Stimulated activated CD4-positive, alpha-beta T cell treated with anti-CD3 and anti-CD28 coated beads, TNF-alpha, amount 100 ng/mL, for 48 hours (primary cell): ENCODE data around the gene KCTD14.
"Not testable (repeated sequence)": the region's sequence is repeated elsewhere in the genome, so short reads cannot be mapped to it uniquely, and the experiment has no call there.

Experiments used
- DNase-seq, 3 donors: peaks; one replicate each; pipeline ENCODE4 v3.0.0-alpha.2; 2020; ENCODE audit warnings: low read depth in 3 of 3

KCTD14 gene, protein sequence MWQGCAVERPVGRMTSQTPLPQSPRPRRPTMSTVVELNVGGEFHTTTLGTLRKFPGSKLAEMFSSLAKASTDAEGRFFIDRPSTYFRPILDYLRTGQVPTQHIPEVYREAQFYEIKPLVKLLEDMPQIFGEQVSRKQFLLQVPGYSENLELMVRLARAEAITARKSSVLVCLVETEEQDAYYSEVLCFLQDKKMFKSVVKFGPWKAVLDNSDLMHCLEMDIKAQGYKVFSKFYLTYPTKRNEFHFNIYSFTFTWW

DNA sequence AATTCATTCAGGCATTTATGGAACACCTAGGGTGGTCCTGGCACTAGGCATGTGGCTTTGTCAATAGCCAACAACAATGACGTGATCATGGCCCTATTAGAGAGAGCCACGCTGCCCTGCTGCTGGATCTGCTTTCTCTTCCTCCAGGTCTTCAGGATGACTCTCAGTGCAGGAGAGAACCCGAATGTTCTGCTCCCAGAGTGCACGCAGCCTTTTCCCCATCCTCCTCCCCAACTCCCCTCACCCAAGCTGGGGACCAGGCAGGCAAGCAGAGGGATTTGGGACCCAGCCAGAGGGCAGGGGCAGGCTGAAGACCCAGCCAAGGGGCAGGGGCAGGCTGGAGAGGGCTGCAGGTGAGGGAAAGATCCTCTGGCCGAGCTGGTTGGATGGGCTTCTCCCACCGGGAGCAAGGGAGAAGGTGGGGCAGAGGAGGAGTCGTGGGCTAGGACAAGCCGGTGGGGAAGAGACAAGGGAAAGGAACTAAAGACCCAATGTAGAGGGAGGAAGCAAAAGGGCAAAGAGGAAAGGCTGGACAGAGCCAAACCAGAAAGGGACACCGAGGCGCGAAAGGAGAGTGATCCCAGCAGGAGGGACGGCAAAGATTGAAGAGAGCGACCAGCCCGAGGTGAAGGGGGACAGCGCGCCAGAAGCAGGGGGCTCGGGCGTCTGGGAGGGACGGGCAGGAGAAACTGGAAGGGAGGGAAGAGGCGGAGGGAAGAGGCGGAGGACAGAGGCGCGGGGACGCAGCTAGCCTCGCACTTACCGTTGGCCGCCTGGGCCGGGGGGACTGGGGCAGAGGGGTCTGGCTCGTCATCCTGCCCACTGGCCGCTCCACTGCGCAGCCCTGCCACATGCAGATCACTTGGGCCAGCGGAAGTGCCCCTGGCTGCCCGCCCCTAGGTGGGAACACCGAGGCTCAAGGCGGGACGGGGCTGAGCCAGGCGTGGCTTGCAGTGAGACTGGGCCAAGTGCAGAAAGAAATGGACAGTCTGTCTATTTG is at the start of gene KCTD14:
Gene KCTD14, minus strand, starts transcription at position 880 of the 1,000 bp plus-strand sequence. Its CDS starts 27 bp downstream, at position 853.
- no peak for DNase-seq

DNA sequence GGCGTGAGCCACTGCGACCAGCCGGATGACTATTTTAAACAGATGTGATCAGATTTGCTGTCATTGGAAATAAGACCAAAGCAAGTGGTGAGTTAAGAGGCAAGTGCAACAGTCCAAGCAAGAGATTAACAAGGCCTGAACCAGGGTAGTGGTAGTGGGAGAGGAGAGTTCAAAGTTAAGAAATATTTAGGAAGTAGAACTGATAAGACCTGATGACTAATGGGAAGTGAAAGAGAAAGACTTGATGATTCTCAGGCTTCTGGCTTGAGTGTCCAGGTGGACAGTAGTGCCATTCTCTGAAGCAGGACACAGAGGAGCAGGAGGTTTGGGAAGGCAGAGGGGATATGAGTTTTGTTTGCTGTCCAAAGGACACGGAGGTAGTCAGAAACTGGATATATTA is 49.4 kb upstream of the KCTD14 start:
- DNase-seq: no peak

DNA sequence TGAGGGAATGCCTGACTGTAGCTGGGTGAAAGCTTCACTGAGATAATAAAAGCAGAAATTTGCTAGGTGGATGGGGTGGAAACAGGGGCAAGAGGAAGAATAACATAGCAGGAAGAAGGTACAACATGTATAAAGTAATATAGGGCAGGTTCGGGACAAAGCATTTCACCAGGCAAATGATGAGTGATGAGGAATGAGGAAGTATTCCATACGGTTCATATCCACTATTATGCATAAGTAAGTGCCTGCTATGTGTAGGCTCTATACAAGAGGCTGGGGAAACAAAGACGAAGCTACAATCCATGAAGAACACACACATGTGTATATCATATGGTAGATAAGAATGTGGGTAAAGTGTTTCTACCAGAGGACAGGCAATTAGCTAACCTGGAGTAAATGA is 48.6 kb upstream of the KCTD14 start:
- no peak for DNase-seq

DNA sequence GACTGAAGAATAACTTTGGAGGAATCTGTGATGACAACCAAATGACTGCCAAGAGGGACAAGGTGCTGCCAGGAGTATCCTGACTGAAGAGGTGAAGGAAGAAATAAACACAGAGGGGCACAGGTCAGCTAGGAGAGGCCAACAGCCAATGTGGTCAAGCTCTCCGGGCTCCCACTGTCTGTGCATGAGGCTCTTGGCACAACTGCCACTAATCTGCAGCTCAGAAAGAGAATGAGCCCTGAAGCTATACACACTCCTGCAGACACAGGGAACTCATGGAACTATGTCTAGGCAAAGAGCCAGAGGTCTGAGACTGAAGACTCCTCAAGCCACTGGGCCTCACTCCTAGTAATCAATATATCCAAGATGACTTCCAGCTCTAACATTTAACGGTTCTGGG is 47.5 kb upstream of the KCTD14 start:
- DNase-seq: no peak

DNA sequence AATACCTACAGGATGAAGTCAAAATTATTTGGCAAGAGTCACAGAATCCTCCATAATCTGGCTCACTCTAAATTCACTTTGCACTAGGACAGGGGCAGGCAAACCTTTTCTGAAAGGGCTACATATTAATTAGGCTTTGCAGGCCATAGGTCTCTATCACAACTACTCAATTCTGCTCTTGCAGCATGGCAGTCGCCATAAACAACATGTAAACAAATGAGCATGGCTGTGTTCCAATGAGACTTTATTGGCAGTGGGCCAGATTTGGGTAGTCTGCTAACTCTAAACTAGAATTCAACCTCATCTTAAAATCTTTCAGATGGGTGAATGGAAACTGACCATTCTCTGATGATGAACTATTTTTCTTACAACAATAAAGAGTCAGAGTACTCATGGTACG is 46.4 kb upstream of the KCTD14 start:
- DNase-seq: no peak

DNA sequence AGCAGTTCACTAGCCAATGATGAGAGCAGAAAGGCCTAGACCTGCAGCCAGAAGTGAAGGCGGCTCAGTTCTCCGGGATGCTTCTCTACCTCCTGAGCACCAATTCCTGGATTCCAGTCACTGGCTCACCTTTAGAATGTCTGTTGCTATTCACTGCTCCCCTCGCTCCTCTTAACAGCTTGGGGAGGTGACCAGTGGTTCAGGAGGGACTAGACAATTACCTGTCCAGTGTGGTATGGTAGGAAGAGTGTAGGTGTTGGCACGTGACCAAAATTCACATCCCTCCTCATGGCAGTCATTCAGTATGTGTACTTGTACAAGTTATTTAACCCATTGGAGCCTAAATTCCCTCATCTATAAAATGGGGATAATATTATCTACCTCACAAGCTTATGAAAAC is 44.6 kb upstream of the KCTD14 start:
- DNase-seq: no peak

DNA sequence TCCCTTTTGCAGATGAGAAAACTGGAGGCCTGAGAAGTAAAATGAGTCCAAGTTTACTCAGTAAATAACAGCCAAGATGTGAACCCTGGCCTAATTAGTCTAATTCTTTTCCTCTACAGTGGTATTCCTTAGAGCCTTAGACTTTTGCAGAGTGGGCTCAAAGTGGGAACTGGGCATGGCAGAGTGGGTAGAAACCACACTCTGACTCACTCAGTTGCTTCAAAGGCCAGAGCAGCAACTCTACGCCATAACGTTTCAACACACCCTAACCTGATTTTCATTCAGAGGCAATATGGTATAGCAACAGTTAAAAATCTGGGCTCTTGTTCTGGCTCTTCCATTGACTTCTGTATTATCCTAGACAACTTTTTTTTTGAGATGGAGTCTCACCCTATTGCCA is 43.4 kb upstream of the KCTD14 start:
- DNase-seq: no peak

DNA sequence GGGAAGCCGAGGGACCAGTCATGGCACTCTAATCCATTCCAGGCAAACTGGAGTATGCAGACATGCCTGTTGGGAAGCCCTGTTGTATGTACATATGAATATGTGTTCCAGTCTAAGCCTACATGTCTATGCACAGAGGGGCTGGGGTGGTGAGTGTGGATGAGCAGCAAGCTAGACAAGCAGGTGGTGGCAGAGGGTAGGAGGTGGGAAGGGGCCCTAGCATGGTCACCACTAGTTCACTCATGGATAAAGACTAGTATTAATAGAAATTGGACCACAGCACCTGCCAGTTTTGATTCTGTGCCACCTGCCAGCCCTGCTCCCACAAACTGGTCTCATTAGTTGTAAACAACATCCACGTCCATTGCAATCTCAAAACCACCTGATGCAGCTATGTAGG is 42.1 kb upstream of the KCTD14 start:
- DNase-seq: no peak

DNA sequence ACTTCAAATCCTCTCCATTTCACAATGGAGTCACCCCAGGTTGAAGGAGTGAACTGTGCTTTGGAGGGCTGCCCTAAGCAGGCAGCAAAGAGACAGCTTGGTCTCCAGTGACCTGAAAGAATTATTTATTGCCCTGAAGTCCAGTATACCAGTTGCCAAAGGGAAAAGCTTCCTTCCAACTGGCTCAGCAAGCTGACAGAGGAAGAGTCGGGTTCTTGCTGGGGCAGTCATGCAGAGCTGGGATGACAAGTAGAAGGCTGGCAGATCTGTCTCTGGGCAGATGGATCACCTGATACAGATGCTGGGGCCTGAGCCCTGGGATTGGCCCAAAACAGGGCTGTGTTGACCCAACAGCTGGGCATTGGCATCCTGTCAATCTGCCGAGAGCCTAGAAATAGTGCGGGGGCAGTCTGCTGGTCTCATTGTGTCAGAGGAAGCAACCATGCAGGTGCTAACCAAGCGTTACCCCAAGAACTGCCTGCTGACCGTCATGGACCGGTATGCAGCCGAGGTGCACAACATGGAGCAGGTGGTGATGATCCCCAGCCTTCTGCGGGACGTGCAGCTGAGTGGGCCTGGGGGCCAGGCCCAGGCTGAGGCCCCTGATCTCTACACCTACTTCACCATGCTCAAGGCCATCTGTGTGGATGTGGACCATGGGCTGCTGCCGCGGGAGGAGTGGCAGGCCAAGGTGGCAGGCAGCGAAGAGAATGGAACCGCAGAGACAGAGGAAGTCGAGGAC is 40.5 kb upstream of the KCTD14 start, which contains the start of gene THRSP:
Gene THRSP, plus strand, starts transcription at position 422 of the 742 bp plus-strand sequence. Its CDS starts 21 bp downstream, at position 443.
- no peak for DNase-seq

DNA sequence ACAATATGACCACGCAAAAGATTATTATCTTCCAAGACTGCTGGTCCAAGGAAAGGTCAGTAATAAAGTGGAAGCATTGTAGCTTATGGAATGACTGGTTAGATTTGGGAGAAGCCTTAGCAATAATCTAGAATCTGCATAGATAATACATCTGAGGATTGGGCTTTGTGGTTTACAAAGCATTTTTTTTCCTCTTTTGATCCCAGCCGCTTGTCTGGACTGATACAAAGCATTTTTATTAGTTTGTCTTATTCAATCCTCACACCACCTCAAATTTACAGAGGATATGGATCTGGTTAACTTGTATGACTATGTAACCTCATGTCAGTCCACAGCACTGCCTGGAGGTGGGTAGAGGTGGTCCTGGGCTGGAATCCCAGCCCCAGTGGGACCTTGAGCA is 39.6 kb upstream of the KCTD14 start:
- DNase-seq: no peak

DNA sequence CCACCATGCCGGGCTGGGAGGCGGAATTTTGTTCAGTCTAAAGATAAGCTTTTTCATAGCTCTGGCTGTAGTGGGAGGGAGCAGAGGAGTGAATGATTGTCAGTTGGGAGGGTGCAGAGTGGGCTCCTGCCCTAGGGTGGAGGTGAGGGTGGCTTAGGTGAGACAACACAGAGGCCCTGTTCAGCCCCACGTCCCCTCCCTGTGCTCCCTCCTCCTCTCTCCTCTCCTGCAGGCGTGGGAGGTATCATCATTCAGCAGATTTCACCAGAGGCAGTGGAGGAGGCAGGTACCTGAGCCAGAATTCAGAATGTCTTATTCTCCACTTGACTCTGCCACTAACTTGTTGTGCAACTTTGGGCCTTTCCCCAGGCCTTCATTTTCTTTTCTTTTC is 38.8 kb upstream of the KCTD14 start:
- DNase-seq: no peak

DNA sequence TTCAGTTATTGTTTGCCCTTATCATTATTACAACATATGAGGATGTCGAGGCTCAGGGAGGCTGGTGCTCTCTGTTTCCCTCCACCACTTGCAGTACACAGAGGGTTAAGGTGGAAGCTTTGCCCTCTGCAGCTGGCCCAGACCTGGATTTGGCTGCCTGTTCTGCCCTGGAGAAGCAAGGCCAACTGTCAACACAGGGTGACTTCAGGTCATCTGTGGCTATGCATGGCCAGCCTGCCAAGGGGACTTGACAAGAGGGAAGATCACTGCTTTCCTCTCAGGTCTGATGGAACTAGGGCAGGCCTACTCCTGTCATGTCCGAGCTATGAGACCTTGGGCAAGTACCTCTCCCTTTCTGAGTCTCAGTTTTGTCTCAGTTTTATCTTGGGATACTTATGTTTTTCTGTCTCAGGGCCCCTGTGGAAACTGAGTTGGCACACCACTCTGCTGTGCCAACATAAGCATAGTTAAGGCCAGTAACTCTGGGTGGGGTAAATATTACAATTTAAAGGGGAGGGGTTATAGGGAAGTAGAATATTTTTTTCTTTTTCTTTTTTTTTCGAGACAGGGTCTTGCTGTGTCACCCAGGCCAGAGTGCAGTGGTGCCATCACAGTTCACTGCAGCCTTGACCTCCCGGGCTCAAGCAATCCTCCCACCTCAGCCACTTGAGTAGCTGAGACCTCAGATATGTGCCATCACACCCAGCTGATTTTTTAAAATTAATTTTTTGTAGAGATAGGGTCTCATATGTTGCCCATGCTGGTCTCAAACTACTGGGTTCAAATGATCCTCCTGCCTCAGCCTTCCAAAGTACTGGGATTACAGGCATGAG is 38.2 kb upstream of the KCTD14 start:
- DNase-seq: no peak

DNA sequence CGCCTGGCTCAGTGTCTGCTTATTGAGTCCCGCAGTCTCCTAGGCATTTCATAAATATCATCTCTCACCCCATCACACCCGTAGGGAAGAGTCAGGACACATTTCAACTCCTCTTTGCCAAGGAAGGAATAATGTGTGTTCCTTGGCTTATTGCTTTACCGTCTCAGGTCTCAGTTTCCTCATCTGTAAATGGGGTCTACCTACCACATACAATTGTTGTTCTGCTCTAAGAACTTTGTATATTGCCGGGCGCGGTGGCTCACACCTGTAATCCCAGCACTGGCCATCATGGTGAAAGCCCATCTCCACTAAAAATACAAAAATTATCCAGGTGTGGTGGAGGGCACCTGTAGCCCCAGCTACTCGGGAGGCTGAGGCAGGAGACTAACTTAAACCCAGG is 37.5 kb upstream of the KCTD14 start:
- no peak for DNase-seq

DNA sequence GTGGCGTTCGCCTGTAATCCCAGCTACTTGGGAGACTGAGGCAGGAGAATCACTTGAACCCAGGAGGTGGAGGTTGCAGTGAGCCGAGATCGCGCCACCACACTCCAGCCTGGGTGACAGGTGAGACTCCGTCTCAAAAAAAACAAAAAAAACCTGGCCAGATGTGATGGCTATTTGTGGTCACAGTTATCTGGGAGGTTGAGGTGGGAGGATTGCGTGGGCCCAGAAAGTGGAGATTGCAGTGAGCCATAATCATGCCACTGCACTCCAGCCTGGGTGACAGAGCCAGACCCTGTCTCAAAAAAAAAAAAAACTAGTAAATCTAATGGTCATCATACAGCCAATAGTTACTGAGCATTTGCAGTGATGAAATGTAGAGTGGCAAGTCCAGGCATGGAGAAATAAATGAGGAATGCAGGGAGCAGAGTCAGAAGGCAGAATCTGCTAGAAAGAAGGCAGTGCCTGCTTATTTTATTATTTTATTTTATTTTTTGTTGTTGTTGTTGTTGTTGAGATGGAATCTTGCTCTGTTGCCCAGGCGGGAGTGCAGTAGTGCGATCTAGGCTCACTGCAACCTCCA is 36.8 kb upstream of the KCTD14 start:
- not testable (repeated sequence) for DNase-seq

DNA sequence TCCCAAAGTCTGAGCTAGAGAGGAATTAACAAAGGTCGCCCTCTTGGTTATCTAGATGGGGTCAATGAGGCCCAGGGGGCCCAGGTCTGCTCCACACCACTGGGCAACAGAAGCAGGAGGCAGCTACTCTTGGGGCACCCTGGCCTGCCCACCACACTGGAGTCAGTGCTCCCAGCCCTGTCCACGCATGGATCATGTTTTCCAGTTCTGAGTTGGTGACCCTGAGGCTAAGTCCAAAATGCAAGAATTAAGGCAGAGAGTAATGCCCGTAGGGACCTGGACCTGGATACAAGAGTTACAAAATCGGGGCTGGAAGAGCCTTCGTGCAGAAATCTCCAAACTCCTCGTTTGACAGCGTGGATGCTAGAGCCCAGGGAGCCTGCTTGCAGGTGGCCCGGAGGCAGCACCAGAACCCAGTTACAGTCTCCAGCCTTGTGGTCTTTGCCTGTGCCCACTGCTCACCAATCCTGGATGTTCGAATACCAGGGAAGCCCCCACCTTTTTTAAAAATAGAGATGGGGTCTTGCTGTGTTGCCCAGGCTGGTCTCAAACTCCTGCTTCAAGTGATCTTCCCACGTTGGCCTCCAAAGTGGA is 34.5 kb upstream of the KCTD14 start:
- no peak for DNase-seq

DNA sequence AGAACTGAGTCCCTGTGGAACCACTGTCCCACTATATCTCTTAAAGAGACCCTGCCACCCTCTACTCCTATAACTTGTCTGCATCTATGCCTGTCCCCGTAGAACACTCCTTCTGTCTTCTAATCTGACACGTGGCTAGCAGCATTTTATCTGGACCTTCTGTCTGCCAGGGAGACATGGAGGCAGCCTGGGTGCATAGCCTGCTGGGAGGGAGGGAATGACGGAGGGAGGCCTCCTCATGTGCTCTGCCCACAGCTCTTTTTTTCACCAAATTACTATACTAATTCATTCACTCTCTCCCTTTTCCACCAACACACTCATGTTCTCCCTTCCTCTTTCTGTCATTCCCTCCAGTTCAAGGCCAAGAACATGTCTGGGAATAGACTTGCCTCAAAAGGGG is 33.0 kb upstream of the KCTD14 start:
- DNase-seq: no peak

DNA sequence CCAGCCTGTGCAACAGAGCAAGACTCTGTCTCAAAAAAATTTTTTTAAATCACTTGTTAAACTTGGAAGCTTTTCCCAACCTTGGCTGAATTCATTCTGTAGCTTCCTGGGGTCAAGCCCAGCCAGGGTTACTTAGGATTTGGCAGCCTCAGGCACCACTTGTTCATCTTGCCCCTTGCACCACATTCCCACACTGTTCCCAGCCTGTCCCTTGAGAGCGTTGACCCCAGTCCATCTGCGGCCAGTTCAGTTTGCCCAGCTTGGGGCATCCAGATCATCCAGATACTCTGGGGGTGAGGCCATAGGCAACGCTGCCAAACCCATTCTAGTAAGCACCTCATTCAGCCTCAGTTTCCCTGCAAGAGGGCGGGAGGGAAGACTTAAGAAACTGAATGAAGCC is 31.9 kb upstream of the KCTD14 start:
- no peak for DNase-seq

DNA sequence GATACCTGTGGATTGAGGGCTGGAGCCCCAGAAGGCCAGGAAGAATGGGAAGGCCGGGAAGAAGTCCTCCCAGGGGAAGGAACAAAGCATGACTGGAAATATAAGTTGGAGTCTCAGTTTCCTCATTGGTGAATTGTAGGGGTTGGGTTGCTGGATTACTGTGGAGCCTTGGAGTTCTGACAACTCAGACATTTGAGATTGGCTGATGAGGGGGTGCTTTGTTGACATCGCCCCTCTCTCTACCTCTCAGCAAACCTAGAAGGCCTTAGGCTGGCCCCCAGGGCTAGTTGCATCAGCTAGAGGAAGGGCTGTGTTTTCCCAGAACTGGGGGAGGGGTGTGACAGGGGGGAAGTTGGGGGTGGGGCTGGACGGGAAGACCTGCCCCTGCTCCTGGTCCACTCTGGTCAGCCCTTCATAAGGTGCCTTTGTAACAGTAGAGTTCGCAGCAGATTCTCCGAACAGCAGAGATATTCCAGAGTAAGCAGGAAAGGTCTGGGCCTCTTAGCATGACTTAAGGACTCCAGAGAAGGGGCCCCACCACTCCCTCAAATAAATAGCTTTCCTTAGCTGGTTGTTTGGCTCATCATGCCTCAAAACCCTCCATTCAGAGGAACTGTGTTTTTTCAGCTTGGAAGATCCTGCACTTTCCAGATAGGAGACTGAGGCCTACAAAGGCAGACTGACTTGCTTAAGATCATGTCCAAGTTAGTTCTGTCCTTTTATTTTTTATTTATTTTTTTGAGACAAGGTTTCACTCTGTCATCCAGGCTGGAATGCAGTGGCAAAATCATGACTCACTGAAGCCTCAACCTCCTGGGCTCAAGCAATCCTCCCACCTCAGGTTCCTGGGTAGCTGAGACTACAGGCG is 28.1 kb upstream of the KCTD14 start:
- DNase-seq: no peak

DNA sequence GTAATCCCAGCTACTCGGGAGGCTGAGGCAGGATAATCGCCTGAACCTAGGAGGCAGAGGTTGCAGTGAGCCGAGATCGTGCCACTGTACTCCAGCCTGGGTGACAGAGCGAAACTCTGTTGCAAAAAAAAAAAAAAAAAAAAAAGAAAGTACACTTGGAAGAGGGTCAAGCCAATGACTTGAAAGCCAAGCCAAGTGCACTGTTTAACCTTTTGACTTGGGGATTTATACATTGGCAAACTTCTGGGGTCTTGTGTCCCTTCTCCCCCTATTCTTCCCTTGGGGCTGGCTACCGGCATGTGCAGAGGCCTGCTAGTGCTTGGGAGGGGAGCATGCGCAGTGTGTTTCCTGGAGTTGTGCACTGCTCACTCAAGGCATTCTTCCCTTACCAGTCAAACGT is 26.3 kb upstream of the KCTD14 start:
- DNase-seq: no peak

DNA sequence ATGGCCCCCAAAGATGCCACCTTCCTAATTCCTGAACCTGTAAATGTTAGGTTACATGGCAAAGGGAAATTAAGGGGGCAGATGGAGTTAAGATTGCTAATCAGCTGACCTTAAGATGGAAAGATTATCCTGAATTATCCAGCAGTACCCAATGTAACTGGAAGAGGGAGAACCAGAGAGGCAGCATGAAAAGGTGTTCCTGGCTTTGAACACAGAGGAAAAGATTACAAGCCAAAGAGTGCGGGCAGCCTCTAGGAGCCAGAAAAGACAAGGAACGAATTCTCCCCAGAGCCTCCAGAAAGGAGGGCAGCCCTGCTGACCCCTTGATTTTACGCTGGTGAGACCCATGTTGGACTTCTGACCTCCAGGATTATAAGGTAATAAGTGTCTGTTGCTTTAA is 25.5 kb upstream of the KCTD14 start:
- DNase-seq: no peak
